ENCODE data around the gene AQP5. TPM values are rescaled to one million over a fixed set of nuclear protein-coding genes. Genes with fewer than 3 reads are reported as not detected.
A peak's percentile ranks its signal among the peaks of the same experiment; 100 is the strongest.

AQP5 gene
- total RNA-seq, 1 experiment from 2014 or later = not detected

DNA sequence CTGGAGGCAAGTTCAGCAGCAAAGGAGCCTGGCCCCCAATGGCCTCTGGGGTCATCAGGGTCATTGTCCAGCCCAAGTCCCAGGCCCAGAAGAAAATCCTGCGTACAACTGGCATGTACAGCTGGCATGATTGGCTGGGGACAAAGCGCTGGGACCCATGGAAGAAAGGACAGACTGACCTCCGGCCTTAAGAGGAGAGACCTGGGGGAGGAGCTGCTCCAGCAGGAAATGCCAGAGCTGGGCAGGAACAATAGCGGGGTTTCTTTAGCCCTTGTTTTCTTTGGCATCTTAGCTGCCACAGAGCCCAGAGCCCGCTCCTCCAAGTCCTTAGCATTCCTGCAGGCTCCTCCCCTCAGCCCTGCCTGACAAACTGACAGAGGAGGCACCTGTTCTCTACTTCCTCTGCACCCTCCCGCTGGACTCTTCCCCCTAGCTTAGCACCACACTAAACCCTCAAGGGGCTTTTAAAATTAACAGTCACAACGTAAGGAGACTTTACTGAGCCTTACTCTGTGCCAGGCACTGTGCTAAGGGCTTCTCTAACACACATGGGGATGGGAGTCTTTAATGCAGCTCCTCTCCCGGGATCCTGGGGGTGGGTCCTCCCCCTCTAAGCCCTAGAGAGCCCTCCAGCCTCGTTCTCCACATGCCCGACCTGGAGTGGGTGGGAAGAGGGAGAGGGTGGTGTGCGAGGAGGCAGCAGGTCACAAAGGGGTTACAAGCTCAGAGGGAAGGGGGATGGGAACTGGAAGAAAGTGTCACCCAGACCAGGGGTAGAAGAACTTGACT is 1.8 kb upstream of the AQP5 start:
- Histone ChIP-seq H3K79me2 (ENCODE audit: low read length) (no peaks in the 10 kb centered on the region), H3K9ac (ENCODE audit: low read length) (no peak overlapping the region), H3K9me3 (ENCODE audit: low read length) (no peaks in the 10 kb centered on the region), H3K36me3 (ENCODE audit: low read depth, low read length) (no peaks in the 10 kb centered on the region), H4K20me1 (ENCODE audit: low read length) (no peaks in the 10 kb centered on the region), H3K9me2 (replicated peaks; ENCODE audit: low read length) (no peaks in the 10 kb centered on the region), H3K4me2 (ENCODE audit: low read length) (peak overlapping the region; percentile 72), H3K4me1 (ENCODE audit: insufficient read depth, low read length) (peaks cover 28% of the 10 kb centered on the region), H2AFZ (ENCODE audit: low read length) (peak overlapping the region; percentile 51), H3K27me3 (ENCODE audit: low read length) (no peaks in the 10 kb centered on the region), H3K27ac (ENCODE audit: low read length) (no peak overlapping the region), H3K4me3 (ENCODE audit: low read length) (no peak overlapping the region), H3F3A (ENCODE audit: low read length, unreplicated experiment) (no peaks in the 10 kb centered on the region)
- TF ChIP-seq, protein P1, sequence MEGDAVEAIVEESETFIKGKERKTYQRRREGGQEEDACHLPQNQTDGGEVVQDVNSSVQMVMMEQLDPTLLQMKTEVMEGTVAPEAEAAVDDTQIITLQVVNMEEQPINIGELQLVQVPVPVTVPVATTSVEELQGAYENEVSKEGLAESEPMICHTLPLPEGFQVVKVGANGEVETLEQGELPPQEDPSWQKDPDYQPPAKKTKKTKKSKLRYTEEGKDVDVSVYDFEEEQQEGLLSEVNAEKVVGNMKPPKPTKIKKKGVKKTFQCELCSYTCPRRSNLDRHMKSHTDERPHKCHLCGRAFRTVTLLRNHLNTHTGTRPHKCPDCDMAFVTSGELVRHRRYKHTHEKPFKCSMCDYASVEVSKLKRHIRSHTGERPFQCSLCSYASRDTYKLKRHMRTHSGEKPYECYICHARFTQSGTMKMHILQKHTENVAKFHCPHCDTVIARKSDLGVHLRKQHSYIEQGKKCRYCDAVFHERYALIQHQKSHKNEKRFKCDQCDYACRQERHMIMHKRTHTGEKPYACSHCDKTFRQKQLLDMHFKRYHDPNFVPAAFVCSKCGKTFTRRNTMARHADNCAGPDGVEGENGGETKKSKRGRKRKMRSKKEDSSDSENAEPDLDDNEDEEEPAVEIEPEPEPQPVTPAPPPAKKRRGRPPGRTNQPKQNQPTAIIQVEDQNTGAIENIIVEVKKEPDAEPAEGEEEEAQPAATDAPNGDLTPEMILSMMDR (conservative IDR thresholded peaks at IDR 0.05; ENCODE audit: low read depth, low read length) = no peak
- TF ChIP-seq EZH2 (IDR thresholded peaks at IDR 0.05; ENCODE audit: low read length, unreplicated experiment) (no peak), EZH2phosphoT487 (IDR thresholded peaks at IDR 0.05; ENCODE audit: borderline replicate concordance, low read length) (no peak)
- DNase-seq (peak; percentile 80), ATAC-seq (peak; percentile 84)
- ChIA-PET CTCF (interaction anchor here (0.6 to 1.2 kb wide), 3 partner anchors 7 to 150 kb away, joined by 3 to 7 read pairs (median 4); no protein-coding TSS in a partner anchor), POLR2A (ENCODE audit: unreplicated experiment) (no interaction called here)
- intact Hi-C loops (cut with micrococcal nuclease) = loop anchor here (10.0 kb wide), 2 partner anchors 95 to 185 kb away; no protein-coding TSS in a partner anchor
- TSS peak; percentile 82 for BruUV-seq (replicated peaks)

DNA sequence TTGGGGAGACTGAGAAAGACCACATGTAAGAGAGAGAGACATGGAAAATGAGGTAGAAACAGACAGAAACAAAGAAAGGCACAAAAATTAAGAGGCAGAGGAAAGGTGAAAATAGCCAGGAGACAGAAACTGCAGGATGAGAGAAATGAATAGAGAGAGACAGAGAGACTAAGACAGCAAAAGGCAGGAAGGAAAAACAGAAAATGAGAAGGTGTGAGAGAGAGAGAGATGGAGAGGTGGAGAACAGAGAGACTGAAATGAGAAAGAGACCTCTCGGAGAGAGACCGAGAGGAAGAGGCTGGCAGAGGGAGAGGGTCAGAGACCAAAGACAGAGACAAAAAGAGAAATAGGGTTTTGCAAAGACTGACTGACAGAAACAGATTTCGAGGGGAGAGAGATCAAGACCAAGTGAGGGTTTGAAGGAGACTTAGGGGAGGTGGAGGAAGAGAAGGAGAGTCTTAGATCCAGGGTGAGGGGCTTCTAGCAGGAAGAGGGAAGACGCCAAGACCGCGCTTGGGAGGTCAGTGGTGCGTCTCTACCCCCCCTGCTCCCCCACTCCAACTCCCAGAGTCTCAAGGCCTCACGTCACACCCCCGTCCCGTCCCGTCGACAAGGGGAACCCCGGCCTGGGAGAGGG is 1.1 kb upstream of the AQP5 start:
- Histone ChIP-seq H4K20me1 (ENCODE audit: low read length) (no peaks in the 10 kb centered on the region), H3K9me3 (ENCODE audit: low read length) (no peaks in the 10 kb centered on the region), H3K9ac (ENCODE audit: low read length) (no peak overlapping the region), H3K27ac (ENCODE audit: low read length) (no peak overlapping the region), H3K4me1 (ENCODE audit: insufficient read depth, low read length) (peaks cover 28% of the 10 kb centered on the region), H3K36me3 (ENCODE audit: low read depth, low read length) (no peaks in the 10 kb centered on the region), H3K4me3 (ENCODE audit: low read length) (no peak overlapping the region), H3K79me2 (ENCODE audit: low read length) (no peaks in the 10 kb centered on the region), H3K27me3 (ENCODE audit: low read length) (no peaks in the 10 kb centered on the region), H2AFZ (ENCODE audit: low read length) (peak overlapping the region; percentile 51; the same call in 1 of the 2 replicates), H3K4me2 (ENCODE audit: low read length) (peak overlapping the region; percentile 72), H3F3A (ENCODE audit: low read length, unreplicated experiment) (no peaks in the 10 kb centered on the region), H3K9me2 (replicated peaks; ENCODE audit: low read length) (no peaks in the 10 kb centered on the region)
- ChIA-PET CTCF (interaction anchor here (0.6 kb wide), 1 partner anchor 150 kb away, joined by 4 read pairs; no protein-coding TSS in a partner anchor), POLR2A (ENCODE audit: unreplicated experiment) (no interaction called here)
- intact Hi-C loops (cut with micrococcal nuclease) = loop anchor here (10.0 kb wide), 2 partner anchors 96 to 186 kb away; no protein-coding TSS in a partner anchor
- TF ChIP-seq EZH2 (IDR thresholded peaks at IDR 0.05; ENCODE audit: low read length, unreplicated experiment) = no peak
- no peak for TF ChIP-seq EZH2phosphoT487 (IDR thresholded peaks at IDR 0.05; ENCODE audit: borderline replicate concordance, low read length)
- TF ChIP-seq, protein P1 (conservative IDR thresholded peaks at IDR 0.05; ENCODE audit: low read depth, low read length) = no peak
- no TSS peak for BruUV-seq (replicated peaks)
- DNase-seq = no peak
- ATAC-seq = no peak
